HEK293 (cell line): ENCODE results near the gene COL18A1.

Source experiments
- CTCF ChIP-seq: fragments of 450-650 bp; formaldehyde crosslinking; IDR thresholded peaks from 2 replicates; pipeline ENCODE4 v1.5.1; 2016; ENCODE audit warnings: missing biosample characterization, missing genetic modification characterization
- ELK4 ChIP-seq: IDR thresholded peaks from 2 replicates; pipeline ENCODE4 v1.6.1; 2011; ENCODE audit warnings: mild to moderate bottlenecking, low read depth, low read length, borderline replicate concordance
- GLIS1 ChIP-seq: fragments of 450-650 bp; formaldehyde crosslinking; IDR thresholded peaks from 2 replicates; pipeline ENCODE4 v1.5.1; 2016; ENCODE audit warnings: missing biosample characterization, missing genetic modification characterization
- KLF1 ChIP-seq: fragments of 450-650 bp; formaldehyde crosslinking; IDR thresholded peaks from 2 replicates; pipeline ENCODE4 v1.5.1; 2016; ENCODE audit warnings: missing biosample characterization, missing genetic modification characterization
- KLF10 ChIP-seq: fragments of 450-650 bp; IDR thresholded peaks from 2 replicates; pipeline ENCODE4 v1.5.1; 2018; ENCODE audit warnings: missing biosample characterization, mild to moderate bottlenecking, missing genetic modification characterization
- OSR2 ChIP-seq: fragments of 450-650 bp; formaldehyde crosslinking; IDR thresholded peaks from 2 replicates; pipeline ENCODE4 v1.5.1; 2016; ENCODE audit warnings: missing biosample characterization, missing genetic modification characterization
- REPIN1 ChIP-seq: fragments of 450-650 bp; formaldehyde crosslinking; IDR thresholded peaks from 2 replicates; pipeline ENCODE4 v1.5.1; 2017; ENCODE audit warnings: missing biosample characterization, missing genetic modification characterization, low read depth
- SP2 ChIP-seq: fragments of 450-650 bp; formaldehyde crosslinking; IDR thresholded peaks from 2 replicates; pipeline ENCODE4 v1.5.1; 2016; ENCODE audit warnings: missing biosample characterization, missing genetic modification characterization
- ZBTB11 ChIP-seq: fragments of 450-650 bp; formaldehyde crosslinking; conservative IDR thresholded peaks from 2 replicates; pipeline ENCODE4 v1.5.1; 2016; ENCODE audit warnings: low read depth, missing biosample characterization, missing genetic modification characterization
- ZBTB7A ChIP-seq: fragments of 450-650 bp; formaldehyde crosslinking; IDR thresholded peaks from 2 replicates; pipeline ENCODE4 v1.5.1; 2016; ENCODE audit warnings: low read depth, missing biosample characterization, missing genetic modification characterization
- ZEB2 ChIP-seq: fragments of 450-650 bp; formaldehyde crosslinking; IDR thresholded peaks from 2 replicates; pipeline ENCODE4 v1.5.1; 2016; ENCODE audit warnings: missing biosample characterization, missing genetic modification characterization
- ZFHX2 ChIP-seq: fragments of 450-650 bp; formaldehyde crosslinking; conservative IDR thresholded peaks from 2 replicates; pipeline ENCODE4 v1.5.1; 2016; ENCODE audit warnings: missing biosample characterization, missing genetic modification characterization
- ZFP37 ChIP-seq: fragments of 450-650 bp; formaldehyde crosslinking; IDR thresholded peaks from 2 replicates; pipeline ENCODE4 v1.5.1; 2016; ENCODE audit warnings: missing biosample characterization, missing genetic modification characterization
- ZFP69B ChIP-seq: fragments of 450-650 bp; formaldehyde crosslinking; IDR thresholded peaks from 2 replicates; pipeline ENCODE4 v1.5.1; 2016; ENCODE audit warnings: missing biosample characterization, missing genetic modification characterization
- ZNF112 ChIP-seq: fragments of 450-650 bp; formaldehyde crosslinking; IDR thresholded peaks from 2 replicates; pipeline ENCODE4 v1.5.0; 2017; ENCODE audit warnings: missing biosample characterization, missing genetic modification characterization
- ZNF155 ChIP-seq: fragments of 450-650 bp; formaldehyde crosslinking; IDR thresholded peaks from 2 replicates; pipeline ENCODE4 v1.5.1; 2016; ENCODE audit warnings: missing biosample characterization, missing genetic modification characterization
- ZNF341 ChIP-seq: fragments of 450-650 bp; formaldehyde crosslinking; IDR thresholded peaks from 2 replicates; pipeline ENCODE4; 2016; ENCODE audit warnings: low read depth, missing biosample characterization, missing genetic modification characterization
- ZNF513 ChIP-seq: fragments of 450-650 bp; IDR thresholded peaks from 2 replicates; pipeline ENCODE4 v1.5.1; 2018; ENCODE audit warnings: missing biosample characterization, missing genetic modification characterization
- ZNF530 ChIP-seq: fragments of 450-650 bp; formaldehyde crosslinking; IDR thresholded peaks from 2 replicates; pipeline ENCODE4 v1.5.1; 2016; ENCODE audit warnings: low read depth, missing biosample characterization, missing genetic modification characterization
- ZNF549 ChIP-seq: fragments of 450-650 bp; IDR thresholded peaks from 2 replicates; pipeline ENCODE4 v1.5.1; 2018; ENCODE audit warnings: missing biosample characterization, missing genetic modification characterization, mild to moderate bottlenecking, inconsistent platforms, moderate library complexity
- ZNF561 ChIP-seq: fragments of 450-650 bp; IDR thresholded peaks from 2 replicates; pipeline ENCODE4 v1.5.1; 2018; ENCODE audit warnings: missing biosample characterization, missing genetic modification characterization, borderline replicate concordance
- ZNF600 ChIP-seq: fragments of 450-650 bp; formaldehyde crosslinking; IDR thresholded peaks from 2 replicates; pipeline ENCODE4 v1.5.1; 2016; ENCODE audit warnings: missing biosample characterization, missing genetic modification characterization
- ZNF610 ChIP-seq: fragments of 450-650 bp; formaldehyde crosslinking; IDR thresholded peaks from 2 replicates; pipeline ENCODE4 v1.5.1; 2016; ENCODE audit warnings: missing biosample characterization, missing genetic modification characterization, borderline replicate concordance
- ZNF626 ChIP-seq: fragments of 450-650 bp; sonication (Bioruptor Pico); formaldehyde crosslinking; IDR thresholded peaks from 2 replicates; pipeline ENCODE4 v1.5.1; 2018; ENCODE audit warnings: missing biosample characterization, missing genetic modification characterization, inconsistent platforms
- ZNF692 ChIP-seq: fragments of 450-650 bp; formaldehyde crosslinking; IDR thresholded peaks from 2 replicates; pipeline ENCODE4 v1.5.1; 2016; ENCODE audit warnings: missing biosample characterization, missing genetic modification characterization
- ZNF837 ChIP-seq: fragments of 450-650 bp; formaldehyde crosslinking; IDR thresholded peaks from 2 replicates; pipeline ENCODE4 v1.5.1; 2016; ENCODE audit warnings: missing biosample characterization, missing genetic modification characterization
- ZSCAN18 ChIP-seq: fragments of 450-650 bp; formaldehyde crosslinking; IDR thresholded peaks from 2 replicates; pipeline ENCODE4 v1.5.1; 2016; ENCODE audit warnings: missing biosample characterization, missing genetic modification characterization

COL18A1 gene

GRCh38 chr21:45554477-45555175, 149.7 kb downstream of the COL18A1 start (continued):
- TF ChIP-seq ZNF341 (no peak), ZNF513 (tag by site-specific recombination) (no peak), ZNF561 (peak; percentile 61; the same call in 1 of the 2 replicates), SP2 (peak; percentile 13; the same call in 1 of the 2 replicates), REPIN1 (peak; percentile 68; the same call in 1 of the 2 replicates), GLIS1 (peak; percentile 84), ZFP37 (tag by site-specific recombination) (no peak), ZNF610 (tag by site-specific recombination) (peak; percentile 69; the same call in 1 of the 2 replicates), CTCF (tag by site-specific recombination) (peak; percentile 94), ZBTB11 (tag by site-specific recombination) (0 out of 2 replicates have a peak, but pooled peaks have one; percentile 33), ZEB2 (tag by site-specific recombination) (peak; percentile 61; the same call in 1 of the 2 replicates), ZNF600 (tag by site-specific recombination) (peak; percentile 81), ZSCAN18 (tag by site-specific recombination) (no peak), ZNF549 (tag by site-specific recombination) (peak; percentile 100), KLF1 (tag by site-specific recombination) (peak; percentile 33; the same call in 1 of the 2 replicates), ZFP69B (tag by site-specific recombination) (no peak; the same call in 1 of the 2 replicates), ZFHX2 (tag by site-specific recombination) (peak; percentile 45), KLF10 (tag by site-specific recombination) (peak; percentile 56; the same call in 1 of the 2 replicates), ZNF530 (no peak), ELK4 (no peak), OSR2 (tag by site-specific recombination) (0 out of 2 replicates have a peak, but pooled peaks have one; percentile 12), ZNF837 (tag by site-specific recombination) (no peak), ZNF626 (tag by site-specific recombination) (no peak), ZNF112 (no peak), ZBTB7A (tag by site-specific recombination) (0 out of 2 replicates have a peak, but pooled peaks have one; percentile 25), ZNF155 (tag by site-specific recombination) (no peak), ZNF692 (tag by site-specific recombination) (peak; percentile 59)
